HCT116 (cell line): ENCODE measurements around the gene ACP3. TPM values are rescaled to one million over a fixed set of nuclear protein-coding genes. Genes with fewer than 3 reads are reported as not detected.

Experiments used
- ATAC-seq: fragments of 200-7000 bp; cut with Tn5 transposase; 2 replicates; pipeline ENCODE4 v1.9.1; 2020; ENCODE audit warnings: mild to moderate bottlenecking, moderate library complexity
- BruUV-seq: library from RNA; stranded (reverse); fragments of 400-500 nt; replicated peaks from 2 replicates; lab custom pipeline; 2021; lab: Mats Ljungman, UMichigan
- CTCF ChIA-PET: fragments of 300-600 bp; sonication (Branson Sonifier 250); formaldehyde crosslinking; loops from one replicate; lab custom pipeline; 2021; ENCODE audit warnings: antibody characterized with exemption; lab: Charles Lee
- POLR2A ChIA-PET: fragments of 300-600, 350-600 bp; sonication (Branson Sonifier 250); formaldehyde crosslinking; loops from one replicate; lab custom pipeline; 2021; ENCODE audit warnings: antibody characterized with exemption; lab: Charles Lee
- RAD21 ChIA-PET, 2 experiments: fragments of 300-600 bp; sonication (Branson Sonifier 250); formaldehyde crosslinking; loops; one replicate each; lab custom pipeline; 2023; ENCODE audit warnings: low total read pairs in 2 of 2; ENCODE audit not compliant: uncharacterized antibody in 2 of 2, unreplicated experiment in 2 of 2, low non-redundant PET in 1 of 2; lab: Charles Lee
- DNase-seq: peaks from one replicate; pipeline ENCODE4 v3.0.0-alpha.2; 2010; ENCODE audit warnings: low read depth, low spot score
- H2AFZ ChIP-seq: fragments of 200-600 bp; shearing (Covaris generic), sonication (generic); 2 replicates; pipeline ENCODE4 v1.6.1; 2017; ENCODE audit warnings: low read depth, mixed run types, mixed read lengths, antibody characterized with exemption, low read length; ENCODE audit not compliant: poor library complexity, severe bottlenecking
- H3K27ac ChIP-seq: 2 replicates; pipeline ENCODE4 v1.5.1; 2012; ENCODE audit warnings: low read depth, low read length
- H3K27me3 ChIP-seq: fragments of 200-600 bp; sonication (generic); 2 replicates; pipeline ENCODE4 v1.6.1; 2016; ENCODE audit warnings: mixed run types, low read length, mixed read lengths; ENCODE audit not compliant: insufficient read depth
- H3K36me3 ChIP-seq, 2 experiments: fragments of 200-500 bp in 1 of 2; fragments of 200-600 bp in 1 of 2; sonication (Bioruptor generic) in 1 of 2; sonication (generic) in 1 of 2; 2 replicates each; pipeline versions ENCODE4 v1.5.1 to v1.6.1; 2014 to 2016; ENCODE audit warnings: low read length in 2 of 2, inconsistent platforms in 1 of 2, mixed read lengths in 1 of 2, mixed run types in 1 of 2; ENCODE audit not compliant: insufficient read depth in 2 of 2, control insufficient read depth in 1 of 2
- H3K4me1 ChIP-seq, 2 experiments: fragments of 200-600 bp in 1 of 2; sonication (generic) in 1 of 2; 2 replicates each; pipeline versions ENCODE4 v1.5.1 to v1.6.1; 2012 to 2017; ENCODE audit warnings: low read length in 2 of 2, inconsistent platforms in 1 of 2, mild to moderate bottlenecking in 1 of 2, mixed read lengths in 1 of 2, mixed run types in 1 of 2, moderate library complexity in 1 of 2; ENCODE audit not compliant: insufficient read depth in 2 of 2, control insufficient read depth in 1 of 2
- H3K4me2 ChIP-seq: fragments of 200-600 bp; sonication (generic); 2 replicates; pipeline ENCODE4 v1.6.1; 2017; ENCODE audit warnings: mixed run types, low read length, mixed read lengths
- H3K4me3 ChIP-seq, 2 experiments: fragments of 200-600 bp in 1 of 2; sonication (generic) in 1 of 2; replicated peaks in 1 of 2; 2 replicates each; pipeline ENCODE4 v1.5.1; 2011 to 2016; ENCODE audit warnings: low read length in 2 of 2, control low read depth in 1 of 2, low read depth in 1 of 2, mild to moderate bottlenecking in 1 of 2, mixed read lengths in 1 of 2, mixed run types in 1 of 2
- H3K79me2 ChIP-seq: fragments of 200-600 bp; sonication (generic); 2 replicates; pipeline ENCODE4 v1.6.1; 2017; ENCODE audit warnings: mild to moderate bottlenecking, mixed run types, low read length, moderate library complexity, mixed read lengths; ENCODE audit not compliant: insufficient read depth
- H3K9ac ChIP-seq: fragments of 200-600 bp; sonication (generic); 2 replicates; pipeline ENCODE4 v1.6.1; 2016; ENCODE audit warnings: low read length, mixed read lengths
- H3K9me2 ChIP-seq: fragments of 200-600 bp; sonication (generic), shearing (Covaris generic); 2 replicates; pipeline ENCODE4 v1.6.1; 2017; ENCODE audit warnings: mixed run types, mild to moderate bottlenecking, moderate library complexity; ENCODE audit not compliant: insufficient read depth
- H3K9me3 ChIP-seq, 2 experiments: fragments of 200-500 bp in 1 of 2; fragments of 200-600 bp in 1 of 2; sonication (Bioruptor generic) in 1 of 2; sonication (generic) in 1 of 2; 2 replicates each; pipeline ENCODE4 v1.6.1; 2014 to 2017; ENCODE audit warnings: low read length in 2 of 2, mixed read lengths in 2 of 2, inconsistent platforms in 1 of 2, low read depth in 1 of 2, mild to moderate bottlenecking in 1 of 2, mixed run types in 1 of 2, moderate library complexity in 1 of 2; ENCODE audit not compliant: control insufficient read depth in 1 of 2, insufficient read depth in 1 of 2
- H4K20me1 ChIP-seq: fragments of 200-600 bp; sonication (generic), shearing (Covaris generic); 2 replicates; pipeline ENCODE4 v1.6.1; 2017; ENCODE audit warnings: mixed run types, mild to moderate bottlenecking, moderate library complexity; ENCODE audit not compliant: insufficient read depth
- CBX3 ChIP-seq: IDR thresholded peaks from 2 replicates; pipeline ENCODE4 v1.6.1; 2012; ENCODE audit warnings: low read depth
- CEBPB ChIP-seq: IDR thresholded peaks from 2 replicates; pipeline ENCODE4 v1.6.1; 2012; ENCODE audit warnings: low read depth
- POLR2A ChIP-seq: IDR thresholded peaks from 2 replicates; pipeline ENCODE4 v1.7.0; 2011; ENCODE audit warnings: borderline replicate concordance; ENCODE audit not compliant: insufficient read depth, insufficient read length; ENCODE audit errors: extremely low read depth
- POLR2AphosphoS5 ChIP-seq: IDR thresholded peaks from 2 replicates; pipeline ENCODE4 v1.6.1; 2011; ENCODE audit warnings: mild to moderate bottlenecking, low read depth, low read length, moderate library complexity
- RAD21 ChIP-seq: IDR thresholded peaks from 2 replicates; pipeline ENCODE4 v1.6.1; 2012; ENCODE audit warnings: low read depth, mild to moderate bottlenecking
- YY1 ChIP-seq: IDR thresholded peaks from 2 replicates; pipeline ENCODE4 v1.6.1; 2011; ENCODE audit warnings: low read length, low read depth, moderate library complexity, mild to moderate bottlenecking; ENCODE audit not compliant: insufficient replicate concordance; ENCODE audit errors: extremely low read depth
- intact Hi-C: fragments of 100-400 bp; cut with micrococcal nuclease; formaldehyde crosslinking; loops from 2 replicates; pipeline ENCODE4 v1.10.0; 2022
- total RNA-seq: library from RNA; stranded (reverse); gene quantifications from one replicate; pipeline ENCODE4 v1.2.1, GENCODE V29; 2021; ENCODE audit not compliant: unreplicated experiment
- TF ChIP-seq, protein P1 (sequence below): IDR thresholded peaks from 2 replicates; pipeline ENCODE4 v1.6.1; 2012
- TF ChIP-seq, protein P2 (sequence below): IDR thresholded peaks from 2 replicates; pipeline ENCODE4 v1.6.1; 2012
- TF ChIP-seq, protein P3 (sequence below), 3 experiments: fragments of 200-600 bp in 1 of 3; sonication (generic) in 1 of 3; IDR thresholded peaks in 2 of 3; conservative IDR thresholded peaks in 1 of 3; 2 replicates each; pipeline ENCODE4 v1.5.1; 2012 to 2017; ENCODE audit warnings: low read depth in 2 of 3, low read length in 2 of 3, antibody characterized with exemption in 1 of 3, borderline replicate concordance in 1 of 3, control low read depth in 1 of 3, mild to moderate bottlenecking in 1 of 3, mixed read lengths in 1 of 3, mixed run types in 1 of 3, moderate library complexity in 1 of 3; ENCODE audit not compliant: insufficient read depth in 1 of 3

Gene ACP3
- total RNA-seq, 1 experiment from 2014 or later: 0.79 TPM

DNA sequence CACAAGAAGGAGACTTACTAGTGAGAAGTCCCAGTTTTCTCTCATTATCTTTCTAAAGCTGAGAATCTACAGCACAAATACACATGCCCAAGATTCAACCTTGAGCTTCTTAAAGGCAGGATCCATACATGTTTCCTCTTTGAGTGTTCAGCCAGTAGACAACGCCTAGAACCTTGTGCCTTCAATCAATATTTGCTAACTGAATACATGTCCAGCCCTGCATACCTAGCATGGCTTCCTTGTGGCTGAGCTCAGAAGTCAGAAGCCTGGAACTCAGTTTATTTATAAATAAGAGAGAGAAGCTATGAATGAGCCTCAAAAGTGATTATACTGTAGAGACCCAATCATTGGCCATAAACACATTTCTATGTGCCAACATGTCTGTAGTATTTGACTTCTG, 43.5 kb downstream of the ACP3 start:
- H3K79me2 ChIP-seq: no peaks in the 10 kb centered on the region
- no TSS peak for BruUV-seq
- H3K9me2 ChIP-seq: no peaks in the 10 kb centered on the region
- H3K4me3 ChIP-seq: no peak overlapping the region
- RAD21 ChIA-PET: no interaction called here
- CTCF ChIA-PET: no interaction called here
- intact Hi-C loops: no loop called here
- H3K36me3 ChIP-seq: no peaks in the 10 kb centered on the region
- DNase-seq (no peak), ATAC-seq (no peak)
- no peaks in the 10 kb centered on the region for H3K9me3 ChIP-seq
- POLR2A ChIA-PET: no interaction called here
- no peak overlapping the region for H2AFZ ChIP-seq
- TF ChIP-seq CEBPB: no peak
- TF ChIP-seq, protein P1, sequence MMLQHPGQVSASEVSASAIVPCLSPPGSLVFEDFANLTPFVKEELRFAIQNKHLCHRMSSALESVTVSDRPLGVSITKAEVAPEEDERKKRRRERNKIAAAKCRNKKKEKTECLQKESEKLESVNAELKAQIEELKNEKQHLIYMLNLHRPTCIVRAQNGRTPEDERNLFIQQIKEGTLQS: no peak
- no peak for TF ChIP-seq RAD21
- no peak for TF ChIP-seq CBX3
- TF ChIP-seq POLR2A: no peak
- no peaks in the 10 kb centered on the region for H4K20me1 ChIP-seq
- no peak overlapping the region for H3K4me2 ChIP-seq
- H3K9ac ChIP-seq: no peak overlapping the region
- no peaks in the 10 kb centered on the region for H3K4me1 ChIP-seq
- no peaks in the 10 kb centered on the region for H3K27me3 ChIP-seq
- H3K27ac ChIP-seq: no peak overlapping the region

DNA sequence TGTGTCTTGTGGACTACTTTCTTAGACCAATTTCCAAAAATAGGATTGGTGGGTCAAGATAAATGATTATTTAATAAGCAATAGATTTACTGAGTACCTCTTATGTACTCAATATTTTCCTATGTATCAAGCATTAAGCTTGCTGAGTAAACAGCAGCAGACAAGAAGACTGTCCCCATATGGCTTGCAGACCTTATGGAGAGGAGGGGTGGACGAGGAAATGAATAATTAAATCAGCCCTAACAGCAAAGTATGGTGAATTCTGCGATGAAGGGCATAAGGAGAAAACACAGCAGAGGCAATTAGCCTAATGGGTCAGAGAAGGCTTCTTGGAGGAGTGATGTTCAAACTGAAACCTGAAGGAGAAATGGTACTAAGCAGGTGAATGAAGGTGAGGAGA, 45.1 kb downstream of the ACP3 start:
- no peaks in the 10 kb centered on the region for H3K4me1 ChIP-seq
- H3K4me2 ChIP-seq: no peak overlapping the region
- no peak for TF ChIP-seq CBX3
- TF ChIP-seq RAD21: no peak
- TF ChIP-seq, protein P2, sequence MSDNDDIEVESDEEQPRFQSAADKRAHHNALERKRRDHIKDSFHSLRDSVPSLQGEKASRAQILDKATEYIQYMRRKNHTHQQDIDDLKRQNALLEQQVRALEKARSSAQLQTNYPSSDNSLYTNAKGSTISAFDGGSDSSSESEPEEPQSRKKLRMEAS: no peak
- no peak for TF ChIP-seq POLR2AphosphoS5
- no peak for TF ChIP-seq YY1
- TF ChIP-seq, protein P3, sequence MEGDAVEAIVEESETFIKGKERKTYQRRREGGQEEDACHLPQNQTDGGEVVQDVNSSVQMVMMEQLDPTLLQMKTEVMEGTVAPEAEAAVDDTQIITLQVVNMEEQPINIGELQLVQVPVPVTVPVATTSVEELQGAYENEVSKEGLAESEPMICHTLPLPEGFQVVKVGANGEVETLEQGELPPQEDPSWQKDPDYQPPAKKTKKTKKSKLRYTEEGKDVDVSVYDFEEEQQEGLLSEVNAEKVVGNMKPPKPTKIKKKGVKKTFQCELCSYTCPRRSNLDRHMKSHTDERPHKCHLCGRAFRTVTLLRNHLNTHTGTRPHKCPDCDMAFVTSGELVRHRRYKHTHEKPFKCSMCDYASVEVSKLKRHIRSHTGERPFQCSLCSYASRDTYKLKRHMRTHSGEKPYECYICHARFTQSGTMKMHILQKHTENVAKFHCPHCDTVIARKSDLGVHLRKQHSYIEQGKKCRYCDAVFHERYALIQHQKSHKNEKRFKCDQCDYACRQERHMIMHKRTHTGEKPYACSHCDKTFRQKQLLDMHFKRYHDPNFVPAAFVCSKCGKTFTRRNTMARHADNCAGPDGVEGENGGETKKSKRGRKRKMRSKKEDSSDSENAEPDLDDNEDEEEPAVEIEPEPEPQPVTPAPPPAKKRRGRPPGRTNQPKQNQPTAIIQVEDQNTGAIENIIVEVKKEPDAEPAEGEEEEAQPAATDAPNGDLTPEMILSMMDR (IDR thresholded peaks at IDR 0.05 in 2 of 3, conservative IDR thresholded peaks at IDR 0.05 in 1 of 3; ENCODE audit: borderline replicate concordance in 1 of 3, insufficient read depth in 1 of 3, low read depth in 2 of 3, low read length in 2 of 3): no peak
- TF ChIP-seq, all 23 proteins: peak for 0
- H3K9me2 ChIP-seq: no peaks in the 10 kb centered on the region
- H3K9ac ChIP-seq: no peak overlapping the region
- no peaks in the 10 kb centered on the region for H3K36me3 ChIP-seq
- H2AFZ ChIP-seq: no peak overlapping the region
- RAD21 ChIA-PET: no interaction called here
- no peaks in the 10 kb centered on the region for H3K79me2 ChIP-seq
- POLR2A ChIA-PET: no interaction called here
- no peak overlapping the region for H3K27ac ChIP-seq
- intact Hi-C loops: no loop called here
- no peak overlapping the region for H3K4me3 ChIP-seq
- no TSS peak for BruUV-seq
- no peaks in the 10 kb centered on the region for H4K20me1 ChIP-seq
- no peaks in the 10 kb centered on the region for H3K9me3 ChIP-seq
- DNase-seq: no peak
- no peak for ATAC-seq
- H3K27me3 ChIP-seq: no peaks in the 10 kb centered on the region
- CTCF ChIA-PET: no interaction called here
